Measurements from ENCODE around the gene CD14.

- TF ChIP-seq CTCF (conservative IDR thresholded peaks at IDR 0.05; ENCODE audit: low read depth, low read length) (no peak), EZH2 (IDR thresholded peaks at IDR 0.05; ENCODE audit: borderline replicate concordance, low read depth, low read length, poor library complexity, severe bottlenecking) (no peak)
Measured at GRCh38 chr5:140632366-140633020, 482 bp downstream of the CD14 start.
